ENCODE results near the gene PITX2. TPM values are rescaled to one million over a fixed set of nuclear protein-coding genes. Genes with fewer than 3 reads are reported as not detected.

Gene PITX2
- total RNA-seq, 2 experiments from 2014 or later, result not detected

GRCh38 chr4:110631584-110632505 lies 9.0 kb upstream of the PITX2 start:
- Mint-ChIP-seq H3K36me3 (ENCODE audit: low read depth) (peaks cover 13% of the 10 kb centered on the region), H3K4me3 (peak overlapping the region; percentile 73), H3K9me3 (peaks cover 14% of the 10 kb centered on the region), H3K27ac (no peak overlapping the region), H3K27me3 (peaks cover 85% of the 10 kb centered on the region), H3K4me1 (ENCODE audit: low read depth) (peaks cover 40% of the 10 kb centered on the region)
- H3K4me3 ChIP-seq (ENCODE audit: low read length), result no peak overlapping the region
- POLR2A ChIA-PET, result no interaction called here
- no peak overlapping the region for H3K27ac ChIP-seq (ENCODE audit: low read depth in 1 of 2, low read length in 2 of 2)
- H3K27me3 ChIP-seq (ENCODE audit: control insufficient read depth in 1 of 2, insufficient read depth in 2 of 2, low read length in 2 of 2), result peaks cover 87 to 96% of the 10 kb centered on the region in 2 experiments
- peak in 3 of 14 experiments; percentile 6 to 51 (median 45) for DNase-seq
- H3K9me3 ChIP-seq (ENCODE audit: control insufficient read depth in 1 of 2, insufficient read depth in 1 of 2, low read length in 2 of 2), result peaks cover 21 to 65% of the 10 kb centered on the region in 2 experiments
- no peaks in the 10 kb centered on the region for H3K36me3 ChIP-seq (ENCODE audit: insufficient read depth, low read length)
- intact Hi-C loops (cut with DNase I, micrococcal nuclease), result no loop called here
- TF ChIP-seq, protein P1, sequence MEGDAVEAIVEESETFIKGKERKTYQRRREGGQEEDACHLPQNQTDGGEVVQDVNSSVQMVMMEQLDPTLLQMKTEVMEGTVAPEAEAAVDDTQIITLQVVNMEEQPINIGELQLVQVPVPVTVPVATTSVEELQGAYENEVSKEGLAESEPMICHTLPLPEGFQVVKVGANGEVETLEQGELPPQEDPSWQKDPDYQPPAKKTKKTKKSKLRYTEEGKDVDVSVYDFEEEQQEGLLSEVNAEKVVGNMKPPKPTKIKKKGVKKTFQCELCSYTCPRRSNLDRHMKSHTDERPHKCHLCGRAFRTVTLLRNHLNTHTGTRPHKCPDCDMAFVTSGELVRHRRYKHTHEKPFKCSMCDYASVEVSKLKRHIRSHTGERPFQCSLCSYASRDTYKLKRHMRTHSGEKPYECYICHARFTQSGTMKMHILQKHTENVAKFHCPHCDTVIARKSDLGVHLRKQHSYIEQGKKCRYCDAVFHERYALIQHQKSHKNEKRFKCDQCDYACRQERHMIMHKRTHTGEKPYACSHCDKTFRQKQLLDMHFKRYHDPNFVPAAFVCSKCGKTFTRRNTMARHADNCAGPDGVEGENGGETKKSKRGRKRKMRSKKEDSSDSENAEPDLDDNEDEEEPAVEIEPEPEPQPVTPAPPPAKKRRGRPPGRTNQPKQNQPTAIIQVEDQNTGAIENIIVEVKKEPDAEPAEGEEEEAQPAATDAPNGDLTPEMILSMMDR (IDR thresholded peaks at IDR 0.05), result no peak
- H3K4me1 ChIP-seq (ENCODE audit: insufficient read depth, low read length), result peaks cover 14% of the 10 kb centered on the region
- peak; percentile 54 for ATAC-seq (ENCODE audit: poor library complexity)
- CTCF ChIA-PET, result no interaction called here

GRCh38 chr4:110630688-110631402 lies 8.0 kb upstream of the PITX2 start:
- CTCF ChIA-PET, result no interaction called here
- Mint-ChIP-seq H3K4me3 (peak overlapping the region; percentile 56), H3K27ac (no peak overlapping the region), H3K27me3 (peaks cover 89% of the 10 kb centered on the region), H3K4me1 (ENCODE audit: low read depth) (peaks cover 40% of the 10 kb centered on the region), H3K36me3 (ENCODE audit: low read depth) (peaks cover 13% of the 10 kb centered on the region), H3K9me3 (peaks cover 14% of the 10 kb centered on the region)
- peaks cover 21 to 62% of the 10 kb centered on the region in 2 experiments for H3K9me3 ChIP-seq (ENCODE audit: control insufficient read depth in 1 of 2, insufficient read depth in 1 of 2, low read length in 2 of 2)
- no peak overlapping the region for H3K4me3 ChIP-seq (ENCODE audit: low read length)
- H3K36me3 ChIP-seq (ENCODE audit: insufficient read depth, low read length), result no peaks in the 10 kb centered on the region
- ATAC-seq (ENCODE audit: poor library complexity), result no peak
- H3K27ac ChIP-seq (ENCODE audit: low read depth in 1 of 2, low read length in 2 of 2), result no peak overlapping the region
- POLR2A ChIA-PET, result no interaction called here
- peaks cover 14% of the 10 kb centered on the region for H3K4me1 ChIP-seq (ENCODE audit: insufficient read depth, low read length)
- peaks cover 88 to 96% of the 10 kb centered on the region in 2 experiments for H3K27me3 ChIP-seq (ENCODE audit: control insufficient read depth in 1 of 2, insufficient read depth in 2 of 2, low read length in 2 of 2)
- TF ChIP-seq, protein P1 (IDR thresholded peaks at IDR 0.05), result no peak
- intact Hi-C loops (cut with DNase I, micrococcal nuclease), result no loop called here
- DNase-seq, result no peak

DNA sequence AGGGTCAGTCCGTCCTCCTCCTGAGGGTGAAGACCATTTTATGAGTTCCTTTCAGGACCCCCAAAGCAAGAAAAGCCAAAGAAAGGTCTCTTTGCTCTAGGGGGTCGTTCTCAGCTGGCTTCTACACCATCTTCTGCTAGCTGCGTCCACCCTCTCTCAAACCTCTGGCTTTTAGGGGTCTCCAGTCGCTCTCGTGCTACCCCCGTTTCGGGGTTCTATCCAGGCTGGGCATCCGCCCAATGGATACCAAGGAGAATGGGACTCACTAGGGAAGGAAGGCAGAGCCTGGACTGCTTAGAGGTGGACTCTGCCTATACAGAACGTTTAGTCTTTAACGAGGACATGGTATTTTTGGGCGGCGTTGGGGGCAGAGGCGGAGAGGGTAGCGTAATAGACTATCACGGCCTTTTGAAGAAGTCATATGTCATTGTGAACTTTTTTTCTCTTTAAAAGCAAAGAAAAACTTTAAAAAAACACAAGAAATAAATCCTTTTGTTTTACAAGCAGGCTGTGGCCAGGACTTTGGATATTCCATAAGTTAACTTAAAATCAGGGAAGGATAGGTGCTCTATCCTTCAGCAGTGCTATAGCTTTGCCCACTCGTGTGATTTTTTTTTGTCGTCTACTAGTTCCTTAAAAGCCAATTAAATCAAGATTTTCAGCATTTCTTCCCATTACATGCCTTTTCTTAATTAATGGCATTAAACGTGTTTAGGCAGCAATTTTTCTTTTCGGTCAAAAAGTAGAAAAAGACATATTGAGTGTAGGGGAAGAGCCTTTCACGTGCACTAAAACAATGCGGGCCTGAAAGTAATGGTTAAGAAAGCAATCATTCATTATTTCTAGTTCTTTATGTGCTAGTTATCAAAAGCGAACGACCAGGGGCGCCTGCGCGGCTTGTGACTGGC lies 7.2 kb upstream of the PITX2 start:
- no peak for DNase-seq
- Mint-ChIP-seq H3K36me3 (ENCODE audit: low read depth) (peaks cover 13% of the 10 kb centered on the region), H3K4me3 (no peak overlapping the region), H3K4me1 (ENCODE audit: low read depth) (peaks cover 40% of the 10 kb centered on the region), H3K9me3 (peaks cover 14% of the 10 kb centered on the region), H3K27me3 (peaks cover 92% of the 10 kb centered on the region), H3K27ac (no peak overlapping the region)
- intact Hi-C loops (cut with DNase I, micrococcal nuclease), result no loop called here
- Histone ChIP-seq H3K4me3 (ENCODE audit: low read length) (no peak overlapping the region), H3K9me3 (ENCODE audit: control insufficient read depth in 1 of 2, insufficient read depth in 1 of 2, low read length in 2 of 2) (peaks cover 18 to 62% of the 10 kb centered on the region in 2 experiments), H3K4me1 (ENCODE audit: insufficient read depth, low read length) (peaks cover 14% of the 10 kb centered on the region), H3K27me3 (ENCODE audit: control insufficient read depth in 1 of 2, insufficient read depth in 2 of 2, low read length in 2 of 2) (peaks cover 94 to 98% of the 10 kb centered on the region in 2 experiments), H3K36me3 (ENCODE audit: insufficient read depth, low read length) (no peaks in the 10 kb centered on the region), H3K27ac (ENCODE audit: low read depth in 1 of 2, low read length in 2 of 2) (no peak overlapping the region)
- TF ChIP-seq, protein P1 (IDR thresholded peaks at IDR 0.05), result no peak
- ChIA-PET POLR2A (no interaction called here), CTCF (no interaction called here)
- no peak for ATAC-seq (ENCODE audit: poor library complexity)
